CD4-positive, alpha-beta T cell treated with Interleukin-2 at 100 ng/mL for 4 hours (primary cell): Measurements from ENCODE around the gene LAMTOR3.

Experiments used
- DNase-seq: peaks from one replicate; pipeline ENCODE4 v3.0.0-alpha.2; 2020; ENCODE audit warnings: low spot score

The LAMTOR3 gene, protein sequence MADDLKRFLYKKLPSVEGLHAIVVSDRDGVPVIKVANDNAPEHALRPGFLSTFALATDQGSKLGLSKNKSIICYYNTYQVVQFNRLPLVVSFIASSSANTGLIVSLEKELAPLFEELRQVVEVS

GRCh38 chr4:99894161-99894997 lies at the start of gene LAMTOR3:
TSS of gene LAMTOR3 (minus strand) at chr4:99894427. CDS start at chr4:99893963, 464 bp downstream.
- DNase-seq = peak; percentile 93

GRCh38 chr4:99938243-99938753 lies 44.1 kb upstream of the LAMTOR3 start:
- no peak for DNase-seq

DNA sequence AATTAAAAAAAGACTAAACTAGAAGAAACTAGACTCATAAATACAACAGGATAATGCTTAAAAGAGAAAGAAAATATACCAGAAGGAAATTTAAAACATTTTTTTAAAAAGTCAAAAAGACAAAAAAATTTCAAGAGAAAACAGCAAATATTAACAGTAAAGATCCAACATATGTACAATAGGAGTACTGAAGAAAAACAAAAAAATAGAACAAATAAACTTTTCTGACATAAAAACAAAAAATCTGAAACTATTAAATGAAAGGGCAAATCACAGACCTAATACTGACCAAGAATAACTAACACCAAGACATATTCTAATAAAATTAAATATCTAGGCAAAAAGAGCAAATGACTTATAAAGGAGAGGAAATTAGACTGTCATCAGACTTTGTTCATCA lies 40.7 kb upstream of the LAMTOR3 start:
- DNase-seq = no peak

DNA sequence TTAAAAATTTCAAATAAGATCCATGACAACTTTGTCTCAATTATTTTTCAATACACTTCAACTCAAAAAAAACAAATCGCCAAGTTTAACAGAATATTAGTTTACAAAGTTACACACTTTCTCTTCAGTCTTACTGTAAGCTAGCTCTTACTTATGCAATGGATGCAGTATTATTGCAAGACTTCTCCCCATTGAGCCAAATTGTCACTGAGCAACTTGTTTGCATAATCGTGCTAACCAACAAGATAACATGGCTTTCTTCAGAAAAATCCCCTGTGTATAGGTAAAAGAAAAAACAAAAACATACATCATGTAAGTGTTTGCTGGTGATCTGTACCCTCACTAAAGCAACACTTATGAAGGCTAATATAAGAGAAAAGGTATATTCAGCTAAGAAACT lies 33.3 kb upstream of the LAMTOR3 start:
- no peak for DNase-seq

DNA sequence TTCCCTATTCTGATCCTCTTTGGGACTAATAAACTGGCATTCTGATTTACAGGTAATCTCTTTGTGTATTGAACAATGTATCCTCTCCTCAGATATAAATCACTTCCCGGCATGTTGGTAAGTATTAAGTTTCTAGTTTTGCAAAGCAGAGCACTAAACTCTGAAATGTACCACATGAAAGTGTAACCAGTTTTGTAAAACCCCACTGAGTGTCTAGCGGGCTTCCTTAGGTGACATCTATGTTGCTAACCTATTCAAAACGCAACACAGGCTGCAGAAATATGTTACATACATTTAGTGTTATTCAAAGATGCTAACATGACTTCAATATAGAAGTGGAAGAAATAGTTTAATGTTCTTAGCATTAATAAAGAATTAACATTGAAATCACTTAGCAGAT lies 26.9 kb upstream of the LAMTOR3 start:
- no peak for DNase-seq

DNA sequence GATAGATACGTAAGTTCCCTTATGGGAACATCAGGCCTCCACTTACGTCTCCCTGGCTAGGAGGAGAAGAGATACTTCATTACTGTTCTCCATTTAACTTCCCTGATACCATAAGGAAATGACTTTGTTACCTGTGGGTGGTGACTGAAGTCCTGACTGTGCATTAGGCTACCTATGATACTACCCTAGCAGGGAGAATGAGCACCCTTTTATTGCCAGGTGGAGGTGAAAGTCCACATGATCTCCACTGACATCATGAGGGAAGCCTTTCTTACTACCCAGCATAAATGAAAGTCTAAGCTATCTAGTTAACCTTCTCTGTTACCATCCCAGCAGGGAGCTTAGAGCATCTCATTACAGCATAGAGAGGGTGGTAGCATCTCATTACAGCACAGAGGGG lies 24.4 kb upstream of the LAMTOR3 start:
- DNase-seq = no peak

- no peak for DNase-seq
Measured at GRCh38 chr4:99917575-99917974, 23.3 kb upstream of the LAMTOR3 start.

- DNase-seq = no peak
Measured at GRCh38 chr4:99915449-99915848, 21.2 kb upstream of the LAMTOR3 start.

GRCh38 chr4:99894998-99895397 lies 771 bp upstream of the LAMTOR3 start:
- DNase-seq = no peak

DNA sequence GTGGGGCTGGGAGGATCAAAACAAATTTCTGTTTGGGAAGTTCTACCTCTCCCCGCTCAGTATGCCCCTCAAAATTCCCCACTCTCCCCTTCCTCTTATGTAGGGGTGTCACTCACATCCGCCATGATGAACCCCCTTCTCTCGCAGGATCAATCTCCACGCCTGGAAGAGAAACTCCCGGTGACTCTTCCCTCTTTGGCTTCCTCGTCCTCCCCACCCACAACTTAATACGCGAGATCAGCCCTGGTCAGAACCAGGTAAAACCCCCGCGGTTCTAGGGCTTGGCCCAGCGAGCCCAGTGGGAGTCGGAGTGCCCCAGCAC lies 427 bp downstream of the LAMTOR3 start:
- DNase-seq = no peak

DNA sequence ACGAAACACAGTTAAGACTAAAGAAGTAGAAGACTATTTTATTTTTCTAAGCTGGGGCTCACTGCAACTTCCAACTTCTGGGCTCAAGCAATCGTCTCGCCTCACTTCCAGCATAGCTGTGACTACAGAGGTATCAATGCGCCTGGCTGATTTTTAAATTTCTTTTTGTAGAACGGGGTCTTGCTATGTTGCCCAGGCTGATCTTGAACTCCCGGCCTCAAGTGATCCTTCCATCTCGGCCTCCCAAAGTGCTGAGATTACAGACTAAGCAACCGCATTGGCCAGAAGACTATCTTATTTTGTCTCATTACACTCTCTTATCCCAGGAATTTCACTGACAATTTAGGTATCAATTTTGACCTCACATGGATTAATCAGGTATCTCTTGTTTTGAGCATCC lies 1.2 kb downstream of the LAMTOR3 start:
- DNase-seq = no peak

- no peak for DNase-seq
Measured at GRCh38 chr4:99891351-99891750, 2.9 kb downstream of the LAMTOR3 start.

- DNase-seq = no peak
Measured at GRCh38 chr4:99887837-99888236, 6.4 kb downstream of the LAMTOR3 start.

DNA sequence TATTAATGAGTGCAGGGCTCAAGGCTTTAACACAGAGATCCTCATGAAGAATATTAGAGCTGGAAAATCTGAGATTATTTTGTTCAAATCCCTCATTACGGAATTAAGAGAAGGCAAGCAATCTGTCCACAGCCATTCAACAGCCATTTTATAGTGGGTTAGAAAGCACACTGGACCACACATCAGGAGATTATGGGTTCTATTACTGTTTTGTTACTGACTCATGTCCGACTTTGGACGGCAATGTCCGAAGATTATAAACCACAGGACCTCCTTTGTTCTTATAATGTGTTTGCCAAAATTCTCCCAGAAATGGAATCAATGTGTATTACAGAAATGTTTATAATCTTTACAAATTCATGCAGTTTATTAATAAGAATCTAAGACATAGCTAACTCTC lies 8.1 kb downstream of the LAMTOR3 start:
- no peak for DNase-seq

GRCh38 chr4:99885687-99886086 lies 8.5 kb downstream of the LAMTOR3 start:
- DNase-seq = no peak

- peak; percentile 58 for DNase-seq
Measured at GRCh38 chr4:99885063-99885664, 9.1 kb downstream of the LAMTOR3 start.

DNA sequence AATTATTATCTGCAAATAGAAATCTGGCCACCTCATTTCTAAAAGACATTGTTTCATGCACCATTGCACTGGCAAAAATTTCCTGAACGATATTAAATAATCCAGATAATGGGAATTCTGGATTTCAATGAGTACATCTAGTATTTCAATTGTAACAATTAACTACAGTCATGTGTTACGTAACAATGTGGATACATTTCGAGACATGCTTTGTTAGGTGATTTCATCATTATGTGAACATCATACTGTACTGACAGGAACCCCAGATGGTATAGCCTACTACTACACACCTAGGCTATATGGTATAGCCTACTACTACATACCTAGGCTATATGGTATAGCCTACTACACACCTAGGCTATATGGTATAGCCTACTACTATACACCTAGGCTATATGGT lies 14.8 kb downstream of the LAMTOR3 start:
- DNase-seq = no peak

DNA sequence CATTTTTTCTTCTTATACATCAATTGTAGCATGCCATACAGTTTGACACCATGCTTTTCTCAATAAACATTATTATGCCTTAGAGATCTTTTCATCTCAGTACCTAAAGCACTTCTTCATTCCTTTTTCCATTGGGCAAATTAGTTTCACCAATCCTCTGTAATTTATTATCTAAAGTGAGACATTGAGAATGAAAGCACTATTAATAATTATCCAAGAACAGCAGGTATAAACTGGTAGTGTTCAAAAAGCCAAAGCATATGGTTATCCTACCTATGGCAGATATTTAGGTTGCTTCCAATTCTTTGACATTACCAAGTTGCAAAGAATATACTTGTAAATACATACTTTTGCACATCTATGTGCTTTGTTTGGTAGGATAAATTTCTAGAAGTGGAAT lies 15.6 kb downstream of the LAMTOR3 start:
- no peak for DNase-seq

DNA sequence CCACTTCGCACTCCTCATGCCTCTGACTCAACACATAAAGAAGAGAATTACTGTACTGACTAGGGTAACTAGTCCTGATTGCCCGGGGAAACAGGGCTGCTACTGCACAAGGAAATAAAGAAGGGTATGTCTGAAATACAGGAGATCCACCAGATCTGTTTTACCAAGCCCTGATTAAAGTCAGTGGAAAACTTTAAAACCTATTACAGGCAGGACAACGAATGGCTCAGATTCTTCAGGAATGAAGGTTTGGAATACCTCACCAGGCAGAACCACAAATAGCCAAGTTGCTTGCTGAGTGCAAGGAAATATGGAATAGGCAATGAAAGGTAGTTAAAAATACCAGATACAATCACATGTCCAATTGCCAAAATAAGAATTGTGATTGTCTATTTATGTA lies 17.3 kb downstream of the LAMTOR3 start:
- no peak for DNase-seq

GRCh38 chr4:99875071-99875470 lies 19.2 kb downstream of the LAMTOR3 start:
- no peak for DNase-seq

- DNase-seq = no peak
Measured at GRCh38 chr4:99872570-99872969, 21.7 kb downstream of the LAMTOR3 start.

- DNase-seq = no peak
Measured at GRCh38 chr4:99868126-99868596, 26.1 kb downstream of the LAMTOR3 start.

GRCh38 chr4:99863804-99864203 lies 30.4 kb downstream of the LAMTOR3 start:
- DNase-seq = no peak
